Activated naive CD4-positive, alpha-beta T cell treated with anti-CD3 and anti-CD28 coated beads, Interleukin-2, amount 10 ng/mL, durations not matched to agents 7 days and 5 days (primary cell): ENCODE data around the gene HDAC10.

ENCODE experiments used
- CTCF ChIA-PET: fragments of 350-600 bp; sonication (Branson Sonifier 250); formaldehyde crosslinking; loops from one replicate; lab custom pipeline; 2021; ENCODE audit warnings: antibody characterized with exemption; lab: Charles Lee
- DNase-seq: peaks from one replicate; pipeline ENCODE4 v3.0.0-alpha.2; 2020
- H3K27ac Mint-ChIP-seq: one replicate; pipeline ENCODE4 v1.8.0; 2021; ENCODE audit warnings: mild to moderate bottlenecking, moderate library complexity, mixed read lengths
- H3K27me3 Mint-ChIP-seq: one replicate; pipeline ENCODE4 v1.8.0; 2021; ENCODE audit warnings: mild to moderate bottlenecking, mixed read lengths
- H3K36me3 Mint-ChIP-seq: one replicate; pipeline ENCODE4 v1.8.0; 2021; ENCODE audit warnings: mixed read lengths
- H3K4me1 Mint-ChIP-seq: one replicate; pipeline ENCODE4 v1.8.0; 2021; ENCODE audit warnings: mixed read lengths
- H3K4me3 Mint-ChIP-seq: one replicate; pipeline ENCODE4 v1.8.0; 2021; ENCODE audit warnings: mild to moderate bottlenecking, moderate library complexity, mixed read lengths
- H3K9me3 Mint-ChIP-seq: one replicate; pipeline ENCODE4 v1.8.0; 2021; ENCODE audit warnings: mixed read lengths

The HDAC10 gene

DNA sequence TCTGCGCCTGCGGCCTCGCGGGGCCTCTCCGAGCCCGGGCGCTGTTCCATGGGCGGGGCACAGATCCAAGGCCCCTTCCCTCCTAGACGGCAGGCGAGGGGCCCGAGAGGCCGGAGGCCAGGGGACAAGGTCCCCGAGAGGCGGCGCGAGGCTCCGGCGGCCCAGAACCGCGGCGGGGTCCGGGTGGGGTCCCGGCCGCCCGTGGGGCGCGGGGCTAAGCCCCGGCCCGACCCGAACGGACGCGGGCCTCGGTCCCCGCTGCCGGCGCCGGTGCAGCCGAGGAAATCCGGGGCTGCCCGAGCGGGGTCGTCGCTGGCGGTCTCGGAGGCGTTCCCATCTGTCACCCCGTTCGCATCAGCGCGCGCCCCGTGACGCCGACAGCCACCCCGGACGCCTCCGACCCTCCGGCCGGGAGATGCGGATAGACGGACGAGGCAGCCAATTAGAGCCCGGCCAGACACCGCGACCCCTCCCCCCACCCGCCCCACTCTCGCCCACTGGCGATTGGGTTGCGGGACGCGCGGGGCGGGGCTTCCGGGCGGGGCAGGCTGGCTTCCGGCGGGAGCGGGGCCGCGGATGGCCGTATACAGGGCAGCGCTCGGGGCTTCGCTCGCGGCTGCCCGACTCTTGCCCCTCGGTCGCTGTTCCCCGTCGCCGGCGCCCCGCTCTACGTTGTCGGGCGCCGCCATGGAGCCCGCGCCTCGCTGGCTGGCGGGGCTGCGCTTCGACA, 50.4 kb downstream of the HDAC10 start, which contains the start of gene SELENOO:
Gene SELENOO, plus strand, starts transcription at position 551 of the 730 bp plus-strand sequence. Its CDS starts 26 bp downstream, at position 577.
- Mint-ChIP-seq H3K9me3 (no peaks in the 10 kb centered on the region), H3K27ac (peak within 1 kb of the TSS; percentile 75), H3K36me3 (peaks cover 29% of the 10 kb centered on the region), H3K27me3 (no peaks in the 10 kb centered on the region), H3K4me3 (peak within 1 kb of the TSS; percentile 87), H3K4me1 (peaks cover 30% of the 10 kb centered on the region)
- DNase-seq: peak; percentile 94
- CTCF ChIA-PET: no interaction called here

DNA sequence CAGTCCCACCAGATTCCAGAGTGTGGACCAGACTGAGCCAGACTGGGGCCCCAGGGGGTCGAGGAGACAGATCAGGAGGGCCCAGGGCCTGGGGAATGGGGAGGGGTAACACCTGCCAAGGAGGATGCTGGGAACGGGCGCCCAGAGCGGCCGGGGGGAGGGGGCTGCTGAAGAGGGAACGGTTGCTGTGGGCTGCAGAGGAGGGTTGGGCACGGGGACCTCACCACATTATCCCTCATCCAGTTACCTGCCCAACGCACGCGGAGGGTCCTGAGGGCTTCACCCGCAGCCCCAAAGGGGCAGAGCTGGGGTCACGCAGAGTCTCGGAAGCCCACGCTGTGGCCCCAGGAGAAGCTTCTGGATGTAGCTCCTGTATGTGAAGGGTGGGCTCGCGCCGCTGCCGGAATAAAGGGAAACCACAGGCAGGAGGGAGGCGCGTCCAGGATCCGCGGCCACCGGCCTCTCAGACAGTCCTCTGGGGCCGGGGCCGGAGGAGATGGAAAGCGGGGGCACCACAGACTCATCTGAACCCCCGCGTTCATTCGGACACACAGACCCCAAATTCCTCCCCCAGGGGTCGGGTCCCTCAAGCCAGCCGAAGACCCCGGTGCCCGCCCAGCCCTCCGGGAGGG, 51.1 kb downstream of the HDAC10 start:
- peaks cover 27% of the 10 kb centered on the region for H3K4me1 Mint-ChIP-seq
- H3K9me3 Mint-ChIP-seq: no peaks in the 10 kb centered on the region
- no peak for DNase-seq
- H3K27me3 Mint-ChIP-seq: no peaks in the 10 kb centered on the region
- H3K36me3 Mint-ChIP-seq: peaks cover 26% of the 10 kb centered on the region
- CTCF ChIA-PET: no interaction called here
- peak overlapping the region; percentile 75 for H3K27ac Mint-ChIP-seq
- peak overlapping the region; percentile 66 for H3K4me3 Mint-ChIP-seq

DNA sequence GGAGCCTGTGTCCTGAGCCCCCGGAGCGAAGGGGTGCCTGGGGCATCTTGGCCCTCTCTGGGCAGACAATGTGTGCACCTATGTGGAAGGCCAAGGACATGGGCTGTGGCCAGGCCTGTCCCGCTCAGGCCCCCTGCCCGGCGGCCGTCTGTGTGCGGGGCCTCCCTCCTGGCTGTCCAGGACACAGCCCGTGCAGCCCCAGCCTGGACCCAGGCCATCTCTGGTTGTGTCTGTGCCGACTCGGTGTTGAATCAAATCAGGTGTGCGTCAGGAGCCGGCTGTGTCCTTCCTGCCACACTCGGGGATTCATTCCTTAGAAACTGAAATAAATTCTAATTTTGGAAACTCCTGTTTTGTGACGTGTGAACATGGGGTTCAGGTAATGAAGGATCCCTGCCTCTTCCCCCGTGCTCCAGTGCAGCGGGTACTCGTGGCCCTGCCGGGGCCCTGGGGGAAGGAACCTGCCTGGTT, 51.8 kb downstream of the HDAC10 start:
- Mint-ChIP-seq H3K9me3 (no peaks in the 10 kb centered on the region), H3K27me3 (no peaks in the 10 kb centered on the region), H3K4me1 (peaks cover 23% of the 10 kb centered on the region), H3K36me3 (peaks cover 21% of the 10 kb centered on the region), H3K27ac (peak overlapping the region; percentile 75), H3K4me3 (peak overlapping the region; percentile 66)
- DNase-seq: no peak
- CTCF ChIA-PET: no interaction called here

DNA sequence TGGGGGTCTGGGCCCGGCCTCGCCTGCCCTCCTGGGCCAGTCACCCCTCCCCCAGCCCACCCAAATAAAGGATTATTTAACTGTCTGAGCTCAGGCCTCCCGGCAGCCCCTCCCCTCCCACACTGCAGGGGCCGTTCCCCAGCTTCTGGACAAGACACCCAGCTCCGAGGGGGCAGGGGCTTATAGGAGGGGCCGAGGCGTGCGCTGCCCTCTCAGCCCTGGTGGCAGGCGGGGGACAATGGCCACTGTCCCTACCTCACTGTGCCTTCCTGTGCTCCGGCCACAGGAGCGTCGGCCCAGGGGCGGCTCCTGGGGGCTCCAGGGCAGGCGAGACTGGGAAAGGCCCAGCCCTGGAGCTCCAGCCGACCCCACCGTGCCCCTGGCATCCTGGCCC, 52.4 kb downstream of the HDAC10 start:
- CTCF ChIA-PET: no interaction called here
- Mint-ChIP-seq H3K4me3 (no peak overlapping the region), H3K9me3 (no peaks in the 10 kb centered on the region), H3K36me3 (peaks cover 17% of the 10 kb centered on the region), H3K4me1 (peaks cover 20% of the 10 kb centered on the region), H3K27me3 (no peaks in the 10 kb centered on the region), H3K27ac (peak overlapping the region; percentile 19)
- DNase-seq: no peak

- Mint-ChIP-seq H3K27ac (no peak overlapping the region), H3K4me1 (peaks cover 17% of the 10 kb centered on the region), H3K4me3 (no peak overlapping the region), H3K36me3 (peaks cover 13% of the 10 kb centered on the region), H3K27me3 (no peaks in the 10 kb centered on the region), H3K9me3 (no peaks in the 10 kb centered on the region)
- no peak for DNase-seq
- CTCF ChIA-PET: no interaction called here
Measured at GRCh38 chr22:50197856-50198623, 53.0 kb downstream of the HDAC10 start.

DNA sequence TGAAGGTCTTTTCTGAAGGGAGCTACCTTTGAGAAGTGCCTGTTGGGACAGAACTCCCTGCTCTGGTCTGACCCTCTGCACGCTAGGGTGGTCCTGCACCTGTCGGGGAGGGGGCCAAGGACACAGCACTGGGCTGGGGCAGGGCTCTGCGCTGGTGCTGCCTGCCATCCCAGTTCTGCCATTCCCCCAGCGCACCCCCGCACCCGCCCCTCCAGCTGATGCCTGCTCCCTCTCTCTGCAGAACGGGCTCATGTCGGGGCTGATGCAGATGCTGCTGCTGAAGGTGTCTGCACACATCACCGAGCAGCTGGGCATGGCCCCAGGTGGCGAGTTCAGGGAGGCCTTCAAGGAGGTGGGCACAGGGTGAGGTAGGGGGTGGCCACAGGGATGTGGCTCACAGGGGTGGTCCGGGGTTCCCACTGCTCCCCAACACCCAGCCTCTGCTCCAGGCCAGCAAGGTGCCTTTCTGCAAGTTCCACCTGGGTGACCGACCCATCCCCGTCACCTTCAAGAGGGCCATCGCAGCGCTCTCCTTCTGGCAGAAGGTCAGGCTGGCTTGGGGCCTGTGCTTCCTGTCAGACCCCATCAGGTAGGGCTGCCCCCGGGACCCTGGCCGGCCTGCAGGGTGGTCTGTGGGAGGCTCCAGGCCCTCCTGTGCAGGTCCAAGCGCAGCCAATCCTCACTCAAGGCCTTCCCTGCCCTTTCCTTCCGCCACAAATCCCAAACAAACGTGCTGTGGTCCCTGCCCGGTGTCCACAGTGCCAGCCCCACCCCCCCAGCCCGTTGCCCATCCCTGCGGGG, 53.9 kb downstream of the HDAC10 start:
- H3K27ac Mint-ChIP-seq: peak overlapping the region; percentile 28
- no peaks in the 10 kb centered on the region for H3K9me3 Mint-ChIP-seq
- no peak for DNase-seq
- CTCF ChIA-PET: interaction anchor here (0.8 kb wide), 1 partner anchor 10 kb away, joined by 3 read pairs; no protein-coding TSS in a partner anchor
- H3K36me3 Mint-ChIP-seq: peaks cover 17% of the 10 kb centered on the region
- H3K4me1 Mint-ChIP-seq: peaks cover 20% of the 10 kb centered on the region
- no peak overlapping the region for H3K4me3 Mint-ChIP-seq
- no peaks in the 10 kb centered on the region for H3K27me3 Mint-ChIP-seq

GRCh38 chr22:50196256-50196655, 54.8 kb downstream of the HDAC10 start:
- Mint-ChIP-seq H3K27ac (peak overlapping the region; percentile 28), H3K9me3 (no peaks in the 10 kb centered on the region), H3K4me1 (peaks cover 25% of the 10 kb centered on the region), H3K27me3 (no peaks in the 10 kb centered on the region), H3K36me3 (peaks cover 21% of the 10 kb centered on the region), H3K4me3 (no peak overlapping the region)
- CTCF ChIA-PET: interaction anchor here (0.8 kb wide), 1 partner anchor 9 kb away, joined by 3 read pairs; no protein-coding TSS in a partner anchor
- DNase-seq: no peak
